Thyroid gland (tissue), 4 donors: ENCODE results near the gene RAB8B.

Source experiments
- POLR2A ChIP-seq, 2 donors: fragments of 450-650 bp; IDR thresholded peaks; one replicate each; pipeline ENCODE4 v1.6.1; 2017; ENCODE audit warnings: antibody characterized with exemption in 2 of 2, mild to moderate bottlenecking in 2 of 2, moderate library complexity in 1 of 2
- TF ChIP-seq, protein P1 (sequence below), 6 experiments: fragments of 200-600 bp in 3 of 6; fragments of 450-650 bp in 3 of 6; sonication (generic) in 3 of 6; IDR thresholded peaks; one replicate each; pipeline ENCODE4 v1.5.1; 2016 to 2019; ENCODE audit warnings: antibody characterized with exemption in 6 of 6, mild to moderate bottlenecking in 2 of 6, inconsistent platforms in 1 of 6, moderate library complexity in 1 of 6

DNA sequence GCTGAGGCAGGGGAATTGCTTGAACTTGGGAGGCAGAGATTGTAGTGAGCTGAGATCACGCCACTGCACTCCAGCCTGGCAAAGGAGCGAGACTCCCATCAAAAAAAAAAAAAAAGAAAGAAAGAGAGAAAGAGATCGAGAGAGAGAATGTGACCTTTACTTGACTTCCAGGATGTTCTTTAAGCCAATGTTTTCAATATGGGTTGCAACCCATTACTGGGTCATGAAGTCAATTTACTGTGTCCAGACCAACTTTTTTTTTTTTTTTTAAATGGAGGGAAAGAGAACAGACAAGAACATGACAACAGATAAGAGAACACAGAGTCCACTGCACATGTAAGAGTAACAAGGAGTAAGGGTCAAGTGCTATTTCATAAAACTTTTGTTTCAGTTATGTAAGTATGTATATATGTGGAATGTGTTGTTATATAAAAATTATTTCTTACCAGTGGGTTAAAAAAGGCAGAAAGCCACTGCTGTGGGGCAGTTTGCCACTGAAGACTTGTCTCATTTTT lies 29.8 kb downstream of the RAB8B start:
- TF ChIP-seq, protein P1, sequence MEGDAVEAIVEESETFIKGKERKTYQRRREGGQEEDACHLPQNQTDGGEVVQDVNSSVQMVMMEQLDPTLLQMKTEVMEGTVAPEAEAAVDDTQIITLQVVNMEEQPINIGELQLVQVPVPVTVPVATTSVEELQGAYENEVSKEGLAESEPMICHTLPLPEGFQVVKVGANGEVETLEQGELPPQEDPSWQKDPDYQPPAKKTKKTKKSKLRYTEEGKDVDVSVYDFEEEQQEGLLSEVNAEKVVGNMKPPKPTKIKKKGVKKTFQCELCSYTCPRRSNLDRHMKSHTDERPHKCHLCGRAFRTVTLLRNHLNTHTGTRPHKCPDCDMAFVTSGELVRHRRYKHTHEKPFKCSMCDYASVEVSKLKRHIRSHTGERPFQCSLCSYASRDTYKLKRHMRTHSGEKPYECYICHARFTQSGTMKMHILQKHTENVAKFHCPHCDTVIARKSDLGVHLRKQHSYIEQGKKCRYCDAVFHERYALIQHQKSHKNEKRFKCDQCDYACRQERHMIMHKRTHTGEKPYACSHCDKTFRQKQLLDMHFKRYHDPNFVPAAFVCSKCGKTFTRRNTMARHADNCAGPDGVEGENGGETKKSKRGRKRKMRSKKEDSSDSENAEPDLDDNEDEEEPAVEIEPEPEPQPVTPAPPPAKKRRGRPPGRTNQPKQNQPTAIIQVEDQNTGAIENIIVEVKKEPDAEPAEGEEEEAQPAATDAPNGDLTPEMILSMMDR (IDR thresholded peaks at IDR 0.05) = no peak
- no peak for TF ChIP-seq POLR2A (IDR thresholded peaks at IDR 0.05)
